GM13977 (cell line): ENCODE results near the gene CYTH3.
"Not testable (repeated sequence)": the region's sequence is repeated elsewhere in the genome, so short reads cannot be mapped to it uniquely, and the experiment has no call there.

Experiments
- DNase-seq: peaks from one replicate; pipeline ENCODE4 v3.0.0; 2012; ENCODE audit warnings: low spot score
- in situ Hi-C: fragments of 300-500 bp; cut with MboI; formaldehyde crosslinking; loops from one replicate; pipeline ENCODE4 v1.12.0; 2022; ENCODE audit warnings: low sequenced_read_pairs, low pct_unique_long_range_greater_than_20kb, mixed read lengths, inconsistent platforms; ENCODE audit not compliant: unreplicated experiment
- TF ChIP-seq, protein P1 (sequence below): IDR thresholded peaks from 2 replicates; pipeline ENCODE4 v1.5.1; 2012; ENCODE audit warnings: mild to moderate bottlenecking, control low read depth; ENCODE audit not compliant: insufficient read depth; ENCODE audit errors: extremely low read depth, missing control alignments

CYTH3 gene

GRCh38 chr7:6235029-6235871, 37.2 kb downstream of the CYTH3 start:
- in situ Hi-C loops: no loop called here
- TF ChIP-seq, protein P1, sequence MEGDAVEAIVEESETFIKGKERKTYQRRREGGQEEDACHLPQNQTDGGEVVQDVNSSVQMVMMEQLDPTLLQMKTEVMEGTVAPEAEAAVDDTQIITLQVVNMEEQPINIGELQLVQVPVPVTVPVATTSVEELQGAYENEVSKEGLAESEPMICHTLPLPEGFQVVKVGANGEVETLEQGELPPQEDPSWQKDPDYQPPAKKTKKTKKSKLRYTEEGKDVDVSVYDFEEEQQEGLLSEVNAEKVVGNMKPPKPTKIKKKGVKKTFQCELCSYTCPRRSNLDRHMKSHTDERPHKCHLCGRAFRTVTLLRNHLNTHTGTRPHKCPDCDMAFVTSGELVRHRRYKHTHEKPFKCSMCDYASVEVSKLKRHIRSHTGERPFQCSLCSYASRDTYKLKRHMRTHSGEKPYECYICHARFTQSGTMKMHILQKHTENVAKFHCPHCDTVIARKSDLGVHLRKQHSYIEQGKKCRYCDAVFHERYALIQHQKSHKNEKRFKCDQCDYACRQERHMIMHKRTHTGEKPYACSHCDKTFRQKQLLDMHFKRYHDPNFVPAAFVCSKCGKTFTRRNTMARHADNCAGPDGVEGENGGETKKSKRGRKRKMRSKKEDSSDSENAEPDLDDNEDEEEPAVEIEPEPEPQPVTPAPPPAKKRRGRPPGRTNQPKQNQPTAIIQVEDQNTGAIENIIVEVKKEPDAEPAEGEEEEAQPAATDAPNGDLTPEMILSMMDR: no peak
- no peak for DNase-seq

- DNase-seq: peak; percentile 47
- in situ Hi-C loops: no loop called here
- TF ChIP-seq, protein P1: no peak
Observed at GRCh38 chr7:6234384-6234783, 38.0 kb downstream of the CYTH3 start.

DNA sequence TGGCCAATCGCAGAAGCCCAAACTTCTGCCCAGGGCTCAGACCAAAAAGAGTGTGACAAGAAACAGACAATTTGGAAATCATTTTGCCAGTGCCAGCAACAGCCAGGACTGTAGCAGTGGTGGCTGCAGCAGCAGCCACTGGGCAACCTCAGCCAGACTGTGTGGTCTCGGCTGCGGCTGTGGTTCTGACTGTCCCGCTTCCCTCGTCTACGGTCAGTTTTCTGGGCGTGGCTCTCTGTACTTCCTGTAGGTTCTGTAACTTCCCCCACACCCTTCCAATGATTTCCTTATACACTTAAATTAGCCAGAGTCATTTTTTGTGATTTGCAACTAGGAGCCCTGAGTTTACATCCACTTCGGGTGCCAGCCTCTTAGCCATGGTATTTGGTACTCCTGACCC, 39.9 kb downstream of the CYTH3 start:
- in situ Hi-C loops: no loop called here
- TF ChIP-seq, protein P1: no peak

DNA sequence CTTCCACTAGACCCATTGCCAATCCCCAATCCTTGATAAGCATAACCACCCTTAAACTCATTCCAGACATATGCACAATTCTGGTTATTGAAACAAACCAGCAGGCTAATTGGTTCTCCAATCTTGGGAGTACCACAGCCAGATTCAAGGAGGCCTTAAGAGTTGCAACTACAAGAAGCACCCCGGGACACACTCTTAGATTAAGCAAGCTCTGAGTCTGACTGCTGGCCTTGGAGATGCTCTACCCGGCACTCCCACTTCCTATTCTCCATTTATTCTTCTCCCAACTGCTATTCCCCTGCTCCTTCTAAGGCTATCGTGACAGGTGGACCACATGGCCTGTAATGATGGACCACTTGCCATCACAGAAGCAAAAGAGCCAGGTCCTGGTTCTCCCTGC, 40.3 kb downstream of the CYTH3 start:
- in situ Hi-C loops: no loop called here
- DNase-seq: no peak
- TF ChIP-seq, protein P1: no peak

More for the DNA sequence above, 39.9 kb downstream of the CYTH3 start:
- DNase-seq: no peak

GRCh38 chr7:6231184-6231583, 41.2 kb downstream of the CYTH3 start:
- in situ Hi-C loops: no loop called here
- DNase-seq: no peak
- TF ChIP-seq, protein P1: no peak

DNA sequence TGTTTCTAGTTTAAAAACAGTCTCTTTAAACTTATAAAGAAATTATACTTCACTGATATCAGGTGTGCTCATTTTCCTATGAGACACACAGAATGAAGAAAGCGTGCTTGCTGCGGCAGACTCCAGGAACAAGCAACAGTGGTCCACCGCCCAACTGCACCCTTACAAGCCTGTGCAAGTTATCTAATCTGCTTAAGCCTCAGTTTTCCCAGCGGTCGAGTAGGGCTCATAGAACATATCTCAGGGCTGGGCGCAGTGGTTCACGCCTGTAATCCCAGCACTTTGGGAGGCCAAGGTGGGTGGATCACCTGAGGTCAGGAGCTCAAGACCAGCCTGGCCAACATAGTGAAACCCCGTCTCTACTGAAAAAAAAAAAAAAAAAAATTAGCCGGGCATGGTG, 43.1 kb downstream of the CYTH3 start:
- in situ Hi-C loops, DNase-seq: not testable (repeated sequence)

GRCh38 chr7:6228361-6229229, 43.8 kb downstream of the CYTH3 start:
- DNase-seq: peak; percentile 71
- TF ChIP-seq, protein P1: no peak
- in situ Hi-C loops: no loop called here
